IMR-90 (cell line): Measurements from ENCODE around the gene NTM. TPM values are rescaled to one million over a fixed set of nuclear protein-coding genes. Genes with fewer than 3 reads are reported as not detected.

Experiments used
- ATAC-seq: fragments of 200-7000 bp; cut with Tn5 transposase; 2 replicates; pipeline ENCODE4 v1.9.1; 2020; ENCODE audit warnings: low read depth, mild to moderate bottlenecking, moderate library complexity
- BruUV-seq: library from RNA; stranded (reverse); fragments of 400-500 nt; replicated peaks from 2 replicates; lab custom pipeline; 2021; lab: Mats Ljungman, UMichigan
- CTCF ChIA-PET: fragments of 300-600 bp; formaldehyde crosslinking; extraction: SDS; loops from one replicate; lab custom pipeline; 2021; ENCODE audit warnings: antibody characterized with exemption; lab: Yijun Ruan, JAX
- POLR2A ChIA-PET: fragments of 300-600 bp; sonication (Branson Sonifier 250); formaldehyde crosslinking; loops from one replicate; lab custom pipeline; 2022; ENCODE audit warnings: antibody characterized with exemption; ENCODE audit not compliant: unreplicated experiment; lab: Charles Lee
- DNase-seq: peaks from one replicate; pipeline ENCODE4 v3.0.0; 2013
- H2AFZ ChIP-seq: replicated peaks from 2 replicates; pipeline ENCODE3; 2013; ENCODE audit warnings: low read length, mild to moderate bottlenecking; ENCODE audit not compliant: poor library complexity
- H2AK5ac ChIP-seq: 2 replicates; pipeline ENCODE4 v1.6.1; 2013; ENCODE audit warnings: low read depth, low read length, inconsistent platforms
- H2AK9ac ChIP-seq: replicated peaks from 2 replicates; pipeline ENCODE3; 2013; ENCODE audit warnings: mild to moderate bottlenecking, low read depth, low read length, moderate library complexity; ENCODE audit not compliant: poor library complexity
- H2BK120ac ChIP-seq: 2 replicates; pipeline ENCODE4 v1.6.1; 2013; ENCODE audit warnings: low read depth, low read length, inconsistent platforms
- H2BK15ac ChIP-seq: 3 replicates; pipeline ENCODE4 v1.6.1; 2013; ENCODE audit warnings: low read depth, low read length, inconsistent platforms
- H2BK20ac ChIP-seq: 2 replicates; pipeline ENCODE4 v1.6.1; 2013; ENCODE audit warnings: low read depth, mild to moderate bottlenecking, inconsistent platforms, low read length, moderate library complexity
- H2BK5ac ChIP-seq: 2 replicates; pipeline ENCODE4 v1.6.1; 2013; ENCODE audit warnings: mild to moderate bottlenecking, low read depth, low read length, inconsistent platforms; ENCODE audit not compliant: poor library complexity, severe bottlenecking
- H3K14ac ChIP-seq: replicated peaks from 2 replicates; pipeline ENCODE4 v1.6.1; 2013; ENCODE audit warnings: low read depth, low read length, inconsistent platforms
- H3K18ac ChIP-seq: 2 replicates; pipeline ENCODE4 v1.6.1; 2013; ENCODE audit warnings: low read depth, low read length, control low read depth
- H3K23ac ChIP-seq: 2 replicates; pipeline ENCODE4 v1.6.1; 2013; ENCODE audit warnings: low read depth, low read length, inconsistent platforms
- H3K27ac ChIP-seq: 2 replicates; pipeline ENCODE4 v1.5.1; 2013; ENCODE audit warnings: mild to moderate bottlenecking, control low read depth, low read length; ENCODE audit not compliant: insufficient read depth
- H3K27me3 ChIP-seq: 2 replicates; pipeline ENCODE4 v1.6.1; 2013; ENCODE audit warnings: low read length; ENCODE audit not compliant: control insufficient read depth, insufficient read depth
- H3K36me3 ChIP-seq: 2 replicates; pipeline ENCODE4 v1.6.1; 2013; ENCODE audit warnings: low read length, mixed read lengths; ENCODE audit not compliant: control insufficient read depth, insufficient read depth
- H3K4ac ChIP-seq: 2 replicates; pipeline ENCODE4 v1.6.1; 2013; ENCODE audit warnings: low read depth, low read length, inconsistent platforms
- H3K4me1 ChIP-seq: 2 replicates; pipeline ENCODE4 v1.6.1; 2013; ENCODE audit warnings: low read length, mixed read lengths; ENCODE audit not compliant: control insufficient read depth, insufficient read depth
- H3K4me2 ChIP-seq: 2 replicates; pipeline ENCODE4 v1.6.1; 2013; ENCODE audit warnings: low read depth, mild to moderate bottlenecking, control low read depth, low read length, moderate library complexity
- H3K4me3 ChIP-seq: 2 replicates; pipeline ENCODE4 v1.5.1; 2013; ENCODE audit warnings: low read depth, mild to moderate bottlenecking, control low read depth, low read length, moderate library complexity; ENCODE audit not compliant: insufficient read depth
- H3K56ac ChIP-seq: 2 replicates; pipeline ENCODE4 v1.6.1; 2013; ENCODE audit warnings: low read length, inconsistent platforms; ENCODE audit not compliant: insufficient read depth; ENCODE audit errors: extremely low read depth
- H3K79me1 ChIP-seq, 2 experiments: 2 replicates each; pipeline ENCODE4 v1.6.1; 2013; ENCODE audit warnings: low read length in 2 of 2, inconsistent platforms in 1 of 2, low read depth in 1 of 2
- H3K9ac ChIP-seq: 2 replicates; pipeline ENCODE4 v1.6.1; 2013; ENCODE audit warnings: low read depth, low read length, control low read depth
- H3K9me1 ChIP-seq: 2 replicates; pipeline ENCODE4 v1.6.1; 2013; ENCODE audit warnings: low read length, inconsistent platforms; ENCODE audit not compliant: insufficient read depth
- H3K9me3 ChIP-seq: 2 replicates; pipeline ENCODE4 v1.6.1; 2013; ENCODE audit warnings: low read length; ENCODE audit not compliant: control insufficient read depth, insufficient read depth
- H4K20me1 ChIP-seq: 2 replicates; pipeline ENCODE4 v1.6.1; 2013; ENCODE audit warnings: low read length, inconsistent platforms; ENCODE audit not compliant: insufficient read depth
- H4K5ac ChIP-seq: 2 replicates; pipeline ENCODE4 v1.6.1; 2013; ENCODE audit warnings: mild to moderate bottlenecking, low read depth, low read length, control low read depth
- H4K8ac ChIP-seq, 2 experiments: 2 replicates each; pipeline ENCODE4 v1.6.1; 2013; ENCODE audit warnings: low read depth in 2 of 2, low read length in 2 of 2, control low read depth in 1 of 2, inconsistent platforms in 1 of 2
- H4K91ac ChIP-seq: 2 replicates; pipeline ENCODE4 v1.6.1; 2013; ENCODE audit warnings: low read depth, low read length, inconsistent platforms; ENCODE audit not compliant: insufficient read depth
- CEBPB ChIP-seq: IDR thresholded peaks from 2 replicates; pipeline ENCODE4 v1.6.1; 2012; ENCODE audit warnings: low read depth, low read length, improper control_type of control experiment
- ELK1 ChIP-seq: fragments of 150-350 bp; IDR thresholded peaks from 2 replicates; pipeline ENCODE4 v1.6.1; 2016; ENCODE audit warnings: low read depth, mild to moderate bottlenecking, low read length, moderate library complexity, borderline replicate concordance
- WGBS, 2 experiments: methylation state at CpG; one replicate each; pipeline versions ENCODE4 v1.1.5 to v1.1.7; 2013; ENCODE audit warnings: missing lambda C conversion rate in 2 of 2; ENCODE audit not compliant: insufficient read length in 1 of 2; ENCODE audit errors: extremely low coverage in 2 of 2; 5-methylcytosine and 5-hydroxymethylcytosine counted together
- dilution Hi-C: fragments of 300-500 bp; cut with HindIII; formaldehyde crosslinking; loops from one replicate; pipeline ENCODE4 v1.14.3; 2018; ENCODE audit warnings: low sequenced_read_pairs; ENCODE audit not compliant: unreplicated experiment
- in situ Hi-C: fragments of 300-500 bp; cut with MboI; formaldehyde crosslinking; loops from 3 replicates; pipeline ENCODE4 v1.14.3; 2019; ENCODE audit warnings: low sequenced_read_pairs, inconsistent platforms, mixed read lengths
- intact Hi-C: fragments of 100-400 bp; cut with micrococcal nuclease; formaldehyde crosslinking; loops from 2 replicates; pipeline ENCODE4 v1.10.0; 2022
- polyA plus RNA-seq, 3 experiments: library from polyadenylated mRNA; depleted of rRNA; stranded (reverse); fragments of >200 nt; gene quantifications; 2 replicates each; pipeline ENCODE4 v1.2.3, GENCODE V29; 2012; ENCODE audit warnings: low replicate concordance in 1 of 3
- total RNA-seq: library from RNA; depleted of rRNA; stranded (reverse); fragments of >200 nt; gene quantifications from 2 replicates; pipeline ENCODE4 v1.2.3, GENCODE V29; 2012

The NTM gene
- total and polyA plus RNA-seq, 2 of the 4 experiments (the other 2 are of a cell fraction): 19.5 to 25.5 TPM

GRCh38 chr11:131993246-131993645 is 622.8 kb downstream of the NTM start:
- Histone ChIP-seq H2AK5ac (no peak overlapping the region), H2BK20ac (no peak overlapping the region), H3K36me3 (no peaks in the 10 kb centered on the region), H3K4me1 (peaks cover 3% of the 10 kb centered on the region), H3K79me1 (no peaks in the 10 kb centered on the region), H3K23ac (no peak overlapping the region), H2AFZ (no peak overlapping the region), H2BK5ac (no peak overlapping the region), H3K18ac (peak overlapping the region; percentile 4; the same call in 1 of the 2 replicates), H3K4me3 (no peak overlapping the region), H4K20me1 (no peaks in the 10 kb centered on the region), H3K4me2 (no peak overlapping the region), H4K8ac (no peak overlapping the region), H3K9me1 (no peaks in the 10 kb centered on the region), H2BK120ac (no peak overlapping the region), H3K4ac (no peak overlapping the region), H3K9me3 (peaks cover 5% of the 10 kb centered on the region), H2BK15ac (no peak overlapping the region), H3K27me3 (no peaks in the 10 kb centered on the region), H2AK9ac (no peak overlapping the region), H3K14ac (no peak overlapping the region), H4K91ac (no peak overlapping the region), H3K9ac (no peak overlapping the region), H3K56ac (no peak overlapping the region), H3K27ac (no peak overlapping the region), H4K5ac (no peak overlapping the region)
- no TSS peak for BruUV-seq
- peak; percentile 29 for ATAC-seq
- intact Hi-C loops: no loop called here
- TF ChIP-seq ELK1 (no peak), CEBPB (peak; percentile 46)
- 15% methylated on average over 2 of the region's 2 CpGs; no CpG with 5 or more reads in 1 of the 2 experiments for WGBS, 2 experiments
- in situ Hi-C loops: no loop called here
- dilution Hi-C loops: no loop called here
- POLR2A ChIA-PET: no interaction called here
- CTCF ChIA-PET: no interaction called here
- DNase-seq: peak; percentile 44
